Measurements from ENCODE around the gene SPDYE6.

- no peak for TF ChIP-seq CTCF (IDR thresholded peaks at IDR 0.05)
- TF ChIP-seq POLR2A (IDR thresholded peaks at IDR 0.05): no peak
These were observed 32.4 kb downstream of the SPDYE6 start for GRCh38 chr7:102323914-102324195.

Data from heart left ventricle (tissue), 13 donors.